Right atrium auricular region (tissue), 2 donors: ENCODE data around the gene CD244. TPM values are rescaled to one million over a fixed set of nuclear protein-coding genes. Genes with fewer than 3 reads are reported as not detected.

ENCODE experiments used
- DNase-seq: peaks from one replicate; pipeline ENCODE4 v3.0.0-alpha.2; 2019; ENCODE audit warnings: low spot score
- H3K27ac ChIP-seq, 2 donors: fragments of 200-600 bp; sonication (generic); 1 replicate in 1 of 2; 2 replicates in 1 of 2; pipeline ENCODE4 v1.5.1; 2016 to 2019
- H3K27me3 ChIP-seq, 2 donors: fragments of 200-600 bp; sonication (generic); one replicate each; pipeline versions ENCODE4 v1.5.1 to v1.6.0; 2017 to 2019
- H3K36me3 ChIP-seq: fragments of 200-600 bp; sonication (generic); one replicate; pipeline ENCODE4 v1.5.1; 2016
- H3K4me1 ChIP-seq, 2 donors: fragments of 200-600 bp; sonication (generic); one replicate each; pipeline versions ENCODE4 v1.5.1 to v1.6.0; 2017 to 2019
- H3K4me3 ChIP-seq, 2 donors: fragments of 200-600 bp; sonication (generic); 1 replicate in 1 of 2; 2 replicates in 1 of 2; pipeline ENCODE4 v1.5.1; 2017 to 2019; ENCODE audit warnings: mild to moderate bottlenecking in 1 of 2, moderate library complexity in 1 of 2
- H3K9me3 ChIP-seq, 2 donors: fragments of 200-600 bp; sonication (generic); one replicate each; pipeline ENCODE4 v1.5.1; 2019
- total RNA-seq, 2 donors: library from RNA; depleted of rRNA; stranded (reverse); fragments of >200 nt; gene quantifications; one replicate each; pipeline ENCODE4 v1.1.0, GENCODE V29; 2016
- TF ChIP-seq, protein P1 (sequence below), 2 donors: fragments of 200-600 bp; sonication (generic); IDR thresholded peaks; one replicate each; pipeline ENCODE4 v1.5.1; 2019; ENCODE audit warnings: antibody characterized with exemption in 2 of 2

CD244 gene
- total RNA-seq, 2 donors from 2014 or later, result 0.41 to 0.86 TPM

GRCh38 chr1:160858507-160858906, 4.2 kb downstream of the CD244 start:
- no peaks in the 10 kb centered on the region for H3K27me3 ChIP-seq
- TF ChIP-seq, protein P1, sequence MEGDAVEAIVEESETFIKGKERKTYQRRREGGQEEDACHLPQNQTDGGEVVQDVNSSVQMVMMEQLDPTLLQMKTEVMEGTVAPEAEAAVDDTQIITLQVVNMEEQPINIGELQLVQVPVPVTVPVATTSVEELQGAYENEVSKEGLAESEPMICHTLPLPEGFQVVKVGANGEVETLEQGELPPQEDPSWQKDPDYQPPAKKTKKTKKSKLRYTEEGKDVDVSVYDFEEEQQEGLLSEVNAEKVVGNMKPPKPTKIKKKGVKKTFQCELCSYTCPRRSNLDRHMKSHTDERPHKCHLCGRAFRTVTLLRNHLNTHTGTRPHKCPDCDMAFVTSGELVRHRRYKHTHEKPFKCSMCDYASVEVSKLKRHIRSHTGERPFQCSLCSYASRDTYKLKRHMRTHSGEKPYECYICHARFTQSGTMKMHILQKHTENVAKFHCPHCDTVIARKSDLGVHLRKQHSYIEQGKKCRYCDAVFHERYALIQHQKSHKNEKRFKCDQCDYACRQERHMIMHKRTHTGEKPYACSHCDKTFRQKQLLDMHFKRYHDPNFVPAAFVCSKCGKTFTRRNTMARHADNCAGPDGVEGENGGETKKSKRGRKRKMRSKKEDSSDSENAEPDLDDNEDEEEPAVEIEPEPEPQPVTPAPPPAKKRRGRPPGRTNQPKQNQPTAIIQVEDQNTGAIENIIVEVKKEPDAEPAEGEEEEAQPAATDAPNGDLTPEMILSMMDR (IDR thresholded peaks at IDR 0.05), result no peak
- no peak overlapping the region for H3K27ac ChIP-seq
- no peaks in the 10 kb centered on the region for H3K36me3 ChIP-seq
- no peaks in the 10 kb centered on the region for H3K9me3 ChIP-seq
- DNase-seq, result no peak
- no peaks in the 10 kb centered on the region for H3K4me1 ChIP-seq
- no peak overlapping the region for H3K4me3 ChIP-seq

DNA sequence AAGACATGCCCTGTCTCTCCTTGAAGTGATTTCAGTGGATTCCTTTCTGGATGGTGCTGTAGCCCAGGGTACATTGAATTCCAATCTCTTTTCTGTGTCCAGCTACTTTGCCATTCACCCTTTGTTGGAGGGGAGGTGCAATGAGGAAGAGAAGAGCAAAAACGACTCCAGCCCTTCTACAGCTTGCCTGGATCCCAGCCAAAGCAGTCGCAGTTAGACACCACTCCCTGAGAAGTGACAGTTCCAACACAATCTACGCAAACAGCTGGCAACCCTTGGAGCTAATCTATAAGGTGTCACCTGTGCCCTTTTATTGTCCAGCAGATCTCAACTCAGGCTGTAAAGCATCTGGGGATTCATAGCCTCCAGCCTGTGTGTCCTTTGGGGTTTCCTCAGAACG, 4.6 kb downstream of the CD244 start:
- DNase-seq, result no peak
- no peaks in the 10 kb centered on the region for H3K36me3 ChIP-seq
- no peak overlapping the region for H3K27ac ChIP-seq
- no peaks in the 10 kb centered on the region for H3K4me1 ChIP-seq
- TF ChIP-seq, protein P1 (IDR thresholded peaks at IDR 0.05), result no peak
- no peaks in the 10 kb centered on the region for H3K9me3 ChIP-seq
- no peak overlapping the region for H3K4me3 ChIP-seq
- H3K27me3 ChIP-seq, result no peaks in the 10 kb centered on the region

DNA sequence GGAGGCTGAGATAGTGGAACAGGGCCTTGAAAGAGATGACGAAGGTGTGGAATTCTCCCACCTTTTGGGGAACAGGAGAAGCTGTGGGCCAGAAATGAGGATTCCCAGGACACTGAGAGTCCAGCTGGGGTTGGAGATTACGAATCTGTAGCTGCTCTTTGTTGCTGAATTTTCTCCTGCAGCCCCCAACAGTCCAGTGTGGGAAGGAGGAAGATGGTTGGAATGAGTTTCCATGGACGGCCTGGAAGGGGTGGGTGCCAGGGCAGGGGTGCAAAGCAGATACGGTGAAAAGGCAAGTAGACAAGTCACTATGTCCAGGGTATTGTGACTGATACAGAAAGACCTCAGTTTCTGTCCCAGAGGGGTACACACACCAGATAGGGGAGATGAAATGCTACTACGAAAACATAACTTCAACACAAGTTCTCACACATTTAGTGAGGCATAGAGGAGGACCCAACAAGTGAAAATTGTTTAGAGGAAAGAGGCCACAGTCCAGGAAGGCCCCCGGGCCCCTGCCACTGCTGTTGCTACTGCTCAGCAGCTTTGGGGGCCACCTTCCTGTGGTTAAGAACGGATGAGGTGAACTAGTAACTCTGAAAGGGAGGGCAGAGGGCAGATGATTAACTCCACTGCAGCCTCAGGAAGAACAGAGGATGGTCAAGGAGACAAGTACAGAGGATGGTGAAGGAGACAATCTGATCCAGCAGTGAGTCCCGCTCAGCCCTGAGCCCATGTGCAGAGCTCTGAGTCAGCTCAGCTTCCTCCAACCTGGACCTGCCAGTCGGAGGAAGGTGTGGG, 7.3 kb downstream of the CD244 start:
- no peak overlapping the region for H3K4me3 ChIP-seq
- no peaks in the 10 kb centered on the region for H3K9me3 ChIP-seq
- H3K27ac ChIP-seq, result no peak overlapping the region
- H3K27me3 ChIP-seq, result no peaks in the 10 kb centered on the region
- no peaks in the 10 kb centered on the region for H3K4me1 ChIP-seq
- TF ChIP-seq, protein P1 (IDR thresholded peaks at IDR 0.05), result no peak
- no peak for DNase-seq
- no peaks in the 10 kb centered on the region for H3K36me3 ChIP-seq

DNA sequence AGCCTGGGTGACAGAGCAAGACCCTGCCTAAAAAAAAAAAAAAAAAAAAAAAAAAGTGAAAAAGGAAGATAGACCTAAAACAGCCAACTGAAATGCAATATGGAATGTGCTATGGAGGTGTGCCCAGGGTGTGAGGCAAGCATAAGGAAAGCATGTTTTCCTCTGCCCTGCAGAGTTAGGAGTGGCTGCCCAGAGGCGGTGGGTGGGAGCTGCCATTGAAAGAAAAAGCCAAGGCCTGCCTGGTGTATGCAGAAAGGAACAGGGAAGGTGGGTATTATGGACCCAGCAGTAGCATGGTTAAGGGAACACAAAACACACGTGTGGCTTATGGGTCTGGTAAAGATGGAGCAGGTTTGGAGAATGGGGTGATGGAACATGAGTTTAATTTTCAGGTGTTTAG, 8.9 kb downstream of the CD244 start:
- no peak overlapping the region for H3K4me3 ChIP-seq
- H3K27ac ChIP-seq, result no peak overlapping the region
- no peaks in the 10 kb centered on the region for H3K27me3 ChIP-seq
- H3K4me1 ChIP-seq, result no peaks in the 10 kb centered on the region
- no peak for DNase-seq
- no peaks in the 10 kb centered on the region for H3K9me3 ChIP-seq
- TF ChIP-seq, protein P1 (IDR thresholded peaks at IDR 0.05), result no peak
- H3K36me3 ChIP-seq, result no peaks in the 10 kb centered on the region

DNA sequence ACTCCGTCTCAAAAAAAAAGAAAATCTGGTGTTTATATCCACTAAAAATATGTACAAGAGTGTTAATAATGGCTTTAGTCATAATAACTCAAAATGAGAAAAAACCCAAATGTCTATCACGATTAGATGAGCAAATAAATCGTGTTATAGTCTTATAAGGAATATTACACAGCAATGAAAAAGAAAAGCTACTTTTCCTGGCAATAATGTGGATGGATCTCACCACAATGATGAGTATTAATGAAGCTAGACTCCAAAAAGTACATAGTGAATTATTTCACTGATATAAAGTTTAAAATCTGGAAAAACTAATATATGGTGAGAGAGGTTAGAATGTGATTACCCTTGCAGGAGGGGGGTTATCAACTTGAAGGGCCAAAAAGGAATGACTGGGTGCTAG, 9.7 kb downstream of the CD244 start:
- TF ChIP-seq, protein P1 (IDR thresholded peaks at IDR 0.05), result no peak
- Histone ChIP-seq H3K4me1 (no peaks in the 10 kb centered on the region), H3K9me3 (no peaks in the 10 kb centered on the region), H3K27ac (no peak overlapping the region), H3K4me3 (no peak overlapping the region), H3K27me3 (no peaks in the 10 kb centered on the region), H3K36me3 (no peaks in the 10 kb centered on the region)
- DNase-seq, result no peak

- Histone ChIP-seq H3K4me1 (no peaks in the 10 kb centered on the region), H3K4me3 (no peak overlapping the region), H3K27me3 (no peaks in the 10 kb centered on the region), H3K27ac (no peak overlapping the region), H3K9me3 (no peaks in the 10 kb centered on the region), H3K36me3 (no peaks in the 10 kb centered on the region)
- no peak for DNase-seq
- TF ChIP-seq, protein P1 (IDR thresholded peaks at IDR 0.05), result no peak
Observed at GRCh38 chr1:160850993-160851392, 11.7 kb downstream of the CD244 start.
